GM12873 (cell line): ENCODE data around the gene TK2.

ENCODE experiments used
- CTCF ChIP-seq: IDR thresholded peaks from 2 replicates; pipeline ENCODE4 v1.5.1; 2012; ENCODE audit warnings: low read depth, mild to moderate bottlenecking, moderate library complexity, low read length, control low read depth; ENCODE audit not compliant: insufficient read depth; ENCODE audit errors: missing control alignments

Gene TK2

GRCh38 chr16:66551348-66551759, 1.4 kb upstream of the TK2 start:
- peak; percentile 61 for TF ChIP-seq CTCF

- no peak for TF ChIP-seq CTCF
Observed at GRCh38 chr16:66548868-66549267, 1.1 kb downstream of the TK2 start.

GRCh38 chr16:66548068-66548467, 1.9 kb downstream of the TK2 start:
- TF ChIP-seq CTCF = no peak

- no peak for TF ChIP-seq CTCF
Observed at GRCh38 chr16:66547101-66547989, 2.6 kb downstream of the TK2 start.

- TF ChIP-seq CTCF = no peak
Observed at GRCh38 chr16:66544016-66544757, 5.7 kb downstream of the TK2 start.

- no peak for TF ChIP-seq CTCF
Observed at GRCh38 chr16:66543541-66543940, 6.4 kb downstream of the TK2 start.

- TF ChIP-seq CTCF = no peak
Observed at GRCh38 chr16:66542396-66542795, 7.5 kb downstream of the TK2 start.
